NCI-H2081 treated with DMSO at 0.1 percent for 48 hours (cell line): ENCODE results near the gene MLLT10.

Experiments used
- DNase-seq: peaks from one replicate; lab custom pipeline; 2025; lab: John Stamatoyannopoulos, UW

MLLT10 gene

GRCh38 chr10:21637795-21638194 lies 103.8 kb downstream of the MLLT10 start:
- DNase-seq, result no peak

- no peak for DNase-seq
These were observed 104.6 kb downstream of the MLLT10 start for GRCh38 chr10:21638681-21639080.

- DNase-seq, result no peak
These were observed 114.0 kb downstream of the MLLT10 start for GRCh38 chr10:21648040-21648439.

GRCh38 chr10:21649454-21649872 lies 115.4 kb downstream of the MLLT10 start:
- no peak for DNase-seq

GRCh38 chr10:21650353-21650752 lies 116.3 kb downstream of the MLLT10 start:
- DNase-seq, result no peak

- no peak for DNase-seq
These were observed 121.2 kb downstream of the MLLT10 start for GRCh38 chr10:21655236-21655635.

- DNase-seq, result no peak
These were observed 121.7 kb downstream of the MLLT10 start for GRCh38 chr10:21655687-21656086.

- DNase-seq, result no peak
These were observed 127.1 kb downstream of the MLLT10 start for GRCh38 chr10:21661087-21661486.

- no peak for DNase-seq
These were observed 127.9 kb downstream of the MLLT10 start for GRCh38 chr10:21661935-21662334.

GRCh38 chr10:21662635-21663034 lies 128.6 kb downstream of the MLLT10 start:
- DNase-seq, result no peak

GRCh38 chr10:21668831-21669230 lies 134.8 kb downstream of the MLLT10 start:
- no peak for DNase-seq

- no peak for DNase-seq
These were observed 136.4 kb downstream of the MLLT10 start for GRCh38 chr10:21670391-21670790.

- DNase-seq, result no peak
These were observed 139.6 kb downstream of the MLLT10 start for GRCh38 chr10:21673668-21674067.

- DNase-seq, result no peak
These were observed 141.2 kb downstream of the MLLT10 start for GRCh38 chr10:21675157-21675796.

- DNase-seq, result no peak
These were observed 143.5 kb downstream of the MLLT10 start for GRCh38 chr10:21677551-21677950.

- DNase-seq, result no peak
These were observed 147.1 kb downstream of the MLLT10 start for GRCh38 chr10:21681156-21681555.

- DNase-seq, result no peak
These were observed 153.4 kb downstream of the MLLT10 start for GRCh38 chr10:21687266-21688008.

- DNase-seq, result no peak
These were observed 153.9 kb downstream of the MLLT10 start for GRCh38 chr10:21688009-21688332.

- DNase-seq, result no peak
These were observed 154.8 kb downstream of the MLLT10 start for GRCh38 chr10:21688870-21689269.

GRCh38 chr10:21689881-21690280 lies 155.8 kb downstream of the MLLT10 start:
- DNase-seq, result no peak

- no peak for DNase-seq
These were observed 158.9 kb downstream of the MLLT10 start for GRCh38 chr10:21692916-21693315.

- no peak for DNase-seq
These were observed 159.4 kb downstream of the MLLT10 start for GRCh38 chr10:21693418-21693817.

GRCh38 chr10:21694631-21695030 lies 160.6 kb downstream of the MLLT10 start:
- no peak for DNase-seq

GRCh38 chr10:21696302-21696701 lies 162.3 kb downstream of the MLLT10 start:
- no peak for DNase-seq
